Nephron (organoid): ENCODE measurements around the gene CCL21.

Experiments used
- H3K27ac Mint-ChIP-seq, 3 experiments: 2 replicates each; pipeline ENCODE4 v1.8.0; 2020; ENCODE audit warnings: mixed read lengths in 3 of 3, mild to moderate bottlenecking in 2 of 3, moderate library complexity in 1 of 3
- H3K27me3 Mint-ChIP-seq: 2 replicates; pipeline ENCODE4 v1.8.0; 2021; ENCODE audit warnings: low read depth, mild to moderate bottlenecking, moderate library complexity, mixed read lengths
- H3K36me3 Mint-ChIP-seq: 2 replicates; pipeline ENCODE4 v1.8.0; 2020; ENCODE audit warnings: low read depth, mixed read lengths
- H3K4me1 Mint-ChIP-seq: 2 replicates; pipeline ENCODE4 v1.8.0; 2020; ENCODE audit warnings: mixed read lengths
- H3K4me3 Mint-ChIP-seq, 3 experiments: 2 replicates each; pipeline ENCODE4 v1.8.0; 2020; ENCODE audit warnings: mild to moderate bottlenecking in 3 of 3, mixed read lengths in 3 of 3, moderate library complexity in 2 of 3
- H3K9me3 Mint-ChIP-seq: 2 replicates; pipeline ENCODE4 v1.8.0; 2020; ENCODE audit warnings: mixed read lengths
- TF ChIP-seq, protein P1 (sequence below), 3 experiments: fragments of 200-600 bp; sonication (generic); IDR thresholded peaks; one replicate each; pipeline ENCODE4 v1.5.0; 2021; ENCODE audit warnings: antibody characterized with exemption in 3 of 3; ENCODE audit not compliant: unreplicated experiment in 3 of 3

CCL21 gene

DNA sequence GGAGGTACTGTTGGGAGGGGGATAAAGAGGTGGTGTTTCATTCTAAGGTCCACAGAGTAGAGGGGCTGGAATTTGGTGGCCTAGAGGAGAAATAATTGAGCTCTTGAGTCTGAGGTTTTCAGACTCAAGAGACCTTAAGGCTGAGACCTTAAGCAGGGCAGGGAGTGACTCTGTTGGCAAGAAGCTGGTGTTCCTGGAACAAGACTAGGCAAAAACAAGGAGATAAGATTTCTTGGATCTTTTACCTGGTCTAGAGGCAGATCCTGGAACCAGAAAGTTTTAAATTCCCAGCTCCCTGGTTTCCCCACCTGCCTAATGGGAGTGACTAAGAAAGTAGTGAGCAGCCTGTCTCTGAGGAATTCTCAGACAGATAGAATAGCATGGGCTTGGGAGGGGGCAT is 4.1 kb upstream of the CCL21 start:
- Mint-ChIP-seq H3K9me3 (peaks cover 16% of the 10 kb centered on the region), H3K27ac (no peak overlapping the region), H3K27me3 (no peaks in the 10 kb centered on the region), H3K4me1 (peaks cover 12% of the 10 kb centered on the region), H3K36me3 (no peaks in the 10 kb centered on the region), H3K4me3 (no peak overlapping the region)
- TF ChIP-seq, protein P1, sequence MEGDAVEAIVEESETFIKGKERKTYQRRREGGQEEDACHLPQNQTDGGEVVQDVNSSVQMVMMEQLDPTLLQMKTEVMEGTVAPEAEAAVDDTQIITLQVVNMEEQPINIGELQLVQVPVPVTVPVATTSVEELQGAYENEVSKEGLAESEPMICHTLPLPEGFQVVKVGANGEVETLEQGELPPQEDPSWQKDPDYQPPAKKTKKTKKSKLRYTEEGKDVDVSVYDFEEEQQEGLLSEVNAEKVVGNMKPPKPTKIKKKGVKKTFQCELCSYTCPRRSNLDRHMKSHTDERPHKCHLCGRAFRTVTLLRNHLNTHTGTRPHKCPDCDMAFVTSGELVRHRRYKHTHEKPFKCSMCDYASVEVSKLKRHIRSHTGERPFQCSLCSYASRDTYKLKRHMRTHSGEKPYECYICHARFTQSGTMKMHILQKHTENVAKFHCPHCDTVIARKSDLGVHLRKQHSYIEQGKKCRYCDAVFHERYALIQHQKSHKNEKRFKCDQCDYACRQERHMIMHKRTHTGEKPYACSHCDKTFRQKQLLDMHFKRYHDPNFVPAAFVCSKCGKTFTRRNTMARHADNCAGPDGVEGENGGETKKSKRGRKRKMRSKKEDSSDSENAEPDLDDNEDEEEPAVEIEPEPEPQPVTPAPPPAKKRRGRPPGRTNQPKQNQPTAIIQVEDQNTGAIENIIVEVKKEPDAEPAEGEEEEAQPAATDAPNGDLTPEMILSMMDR (IDR thresholded peaks at IDR 0.05; ENCODE audit: unreplicated experiment in 3 of 3), result no peak

DNA sequence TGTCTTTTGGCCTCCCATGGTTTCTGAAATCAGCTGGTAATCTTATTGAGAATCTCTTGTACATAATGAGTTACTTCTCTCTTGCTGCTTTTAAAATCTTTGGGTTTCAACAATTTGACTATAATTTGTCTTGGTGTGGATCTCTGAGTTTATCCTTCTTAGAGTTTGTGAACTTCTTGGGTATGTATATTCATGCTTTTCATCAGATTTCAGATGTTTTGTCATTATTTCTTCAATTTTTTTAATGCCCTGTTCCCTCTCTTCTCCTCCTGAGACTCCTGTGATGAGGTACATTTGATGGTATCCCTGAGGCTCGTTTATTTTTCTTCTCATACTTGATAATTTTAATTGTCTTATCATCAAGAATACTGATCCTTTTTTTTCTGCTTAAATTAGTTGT is 2.2 kb upstream of the CCL21 start:
- no peak overlapping the region for H3K27ac Mint-ChIP-seq

DNA sequence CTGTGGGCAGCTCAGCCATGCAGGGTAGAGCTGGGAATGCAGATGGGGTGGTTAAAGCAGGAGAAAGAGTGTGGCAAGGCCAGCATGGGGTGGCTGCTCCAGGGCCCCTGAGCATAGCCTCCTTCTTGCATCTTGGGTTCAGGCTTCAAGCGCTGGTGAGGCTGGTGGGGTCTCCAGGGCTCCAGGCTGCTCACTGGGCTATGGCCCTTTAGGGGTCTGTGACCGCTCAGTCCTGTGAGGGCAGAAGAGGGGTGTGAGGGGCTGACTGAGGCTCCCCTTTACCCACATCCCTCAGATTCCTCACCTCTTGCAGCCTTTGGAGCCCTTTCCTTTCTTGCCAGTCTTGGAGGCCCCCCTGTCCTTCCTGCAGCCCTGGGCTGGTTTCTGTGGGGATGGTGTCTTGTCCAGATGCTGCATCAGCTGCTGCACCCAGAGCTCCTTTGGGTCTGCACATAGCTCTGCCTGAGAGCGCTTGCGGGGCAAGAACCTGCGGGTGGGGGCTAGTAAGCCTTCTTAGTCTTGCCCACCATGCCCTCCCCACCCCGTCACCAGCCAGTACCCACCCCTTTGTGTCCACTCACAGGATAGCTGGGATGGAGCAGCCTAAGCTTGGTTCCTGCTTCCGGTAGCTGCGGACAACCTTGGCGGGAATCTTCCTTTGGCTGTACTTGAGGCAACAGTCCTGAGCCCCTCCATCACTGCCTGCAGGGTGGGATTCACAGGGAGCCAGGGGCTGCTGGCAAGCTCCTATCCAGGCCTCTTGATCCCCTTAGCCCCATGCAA is 549 bp downstream of the CCL21 start:
- Mint-ChIP-seq H3K4me3 (no peak overlapping the region), H3K36me3 (no peaks in the 10 kb centered on the region), H3K4me1 (peaks cover 22% of the 10 kb centered on the region), H3K9me3 (peaks cover 16% of the 10 kb centered on the region), H3K27me3 (no peaks in the 10 kb centered on the region), H3K27ac (peak overlapping the region in 2 of 3 experiments; percentile 86 to 87)
- TF ChIP-seq, protein P1 (IDR thresholded peaks at IDR 0.05; ENCODE audit: unreplicated experiment in 3 of 3), result no peak

More for the DNA sequence above, 2.2 kb upstream of the CCL21 start:
- no peaks in the 10 kb centered on the region for H3K27me3 Mint-ChIP-seq
- no peak overlapping the region for H3K4me3 Mint-ChIP-seq
- H3K9me3 Mint-ChIP-seq, result peaks cover 16% of the 10 kb centered on the region
- H3K36me3 Mint-ChIP-seq, result no peaks in the 10 kb centered on the region
- H3K4me1 Mint-ChIP-seq, result peaks cover 16% of the 10 kb centered on the region
- TF ChIP-seq, protein P1 (IDR thresholded peaks at IDR 0.05; ENCODE audit: unreplicated experiment in 3 of 3), result no peak

DNA sequence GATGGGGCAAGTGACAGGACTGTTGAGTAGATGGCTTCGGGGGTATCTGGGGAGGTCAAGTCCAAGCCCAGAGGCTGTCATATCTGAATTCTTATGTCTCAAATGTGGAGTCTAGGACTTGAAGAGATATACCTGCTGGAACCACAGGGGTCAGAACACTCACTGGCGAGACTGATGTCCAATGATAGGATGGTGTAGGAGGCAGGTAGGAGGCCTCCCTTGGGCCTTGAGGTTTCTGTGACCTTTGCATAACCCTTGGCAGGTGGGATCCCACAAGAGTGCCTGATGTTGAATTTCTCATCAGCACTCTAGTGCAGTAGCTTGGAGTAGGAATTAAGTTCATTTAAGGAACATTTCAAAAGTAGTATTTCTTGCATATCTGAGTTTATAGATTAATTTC is 2.8 kb downstream of the CCL21 start:
- TF ChIP-seq, protein P1 (IDR thresholded peaks at IDR 0.05; ENCODE audit: unreplicated experiment in 3 of 3), result no peak
- no peak overlapping the region for H3K4me3 Mint-ChIP-seq

DNA sequence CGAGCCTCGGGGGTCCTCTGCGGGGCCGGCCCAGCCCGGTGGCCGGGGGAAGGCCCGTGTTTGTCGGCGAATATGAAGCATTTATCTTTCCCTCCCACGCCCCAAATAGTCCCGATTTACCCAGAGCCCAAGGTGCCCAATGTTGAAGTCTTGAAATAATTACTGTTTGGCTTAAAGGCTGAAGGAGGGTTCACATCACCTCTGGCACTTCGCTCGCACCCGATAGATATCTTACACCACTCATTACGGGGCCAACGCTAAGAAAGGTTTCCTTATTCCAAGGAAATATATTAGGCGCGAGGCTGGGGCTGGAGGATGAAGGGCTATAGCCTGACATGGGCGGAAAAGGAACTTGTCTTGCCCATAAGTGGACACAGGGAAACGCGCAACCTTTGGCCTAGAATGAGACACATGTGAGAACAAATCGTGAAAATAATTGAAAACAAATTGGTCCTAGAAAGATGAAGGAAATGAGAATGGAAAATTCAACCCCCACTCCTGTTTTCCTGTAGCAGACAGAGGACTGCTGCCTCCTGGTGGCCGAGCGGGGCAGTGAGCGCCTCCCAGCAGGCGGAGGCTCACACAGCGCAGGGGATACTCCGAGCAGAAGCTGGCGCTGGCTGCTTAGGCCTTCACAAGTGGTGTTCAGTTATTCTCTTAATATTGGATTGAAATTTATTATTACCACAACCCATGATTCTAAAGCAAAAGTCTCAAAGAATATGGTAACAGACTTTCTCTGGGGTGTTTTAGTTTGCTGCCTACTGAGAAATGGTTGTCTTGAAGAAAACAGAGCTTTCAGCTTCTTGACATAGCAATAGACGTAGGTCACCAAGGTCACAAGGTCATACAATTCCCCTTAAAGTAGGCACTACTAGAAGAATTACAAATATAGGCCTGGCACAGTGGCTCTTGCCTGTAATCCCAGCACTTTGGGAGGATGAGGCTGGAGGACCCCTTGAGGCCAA is 7.9 kb downstream of the CCL21 start:
- TF ChIP-seq, protein P1 (IDR thresholded peaks at IDR 0.05; ENCODE audit: unreplicated experiment in 3 of 3), result peak; percentile 98 to 100 (median 99)
- peaks cover 11% of the 10 kb centered on the region for H3K4me1 Mint-ChIP-seq
- no peaks in the 10 kb centered on the region for H3K9me3 Mint-ChIP-seq
- peak overlapping the region; percentile 73 to 85 (median 84) for H3K4me3 Mint-ChIP-seq
- H3K27me3 Mint-ChIP-seq, result peaks cover 30% of the 10 kb centered on the region
- H3K27ac Mint-ChIP-seq, result peak overlapping the region in 2 of 3 experiments; percentile 24 to 59
- no peaks in the 10 kb centered on the region for H3K36me3 Mint-ChIP-seq

More for the DNA sequence above, 2.8 kb downstream of the CCL21 start:
- H3K36me3 Mint-ChIP-seq, result no peaks in the 10 kb centered on the region
- H3K27me3 Mint-ChIP-seq, result peaks cover 1% of the 10 kb centered on the region
- H3K4me1 Mint-ChIP-seq, result peaks cover 24% of the 10 kb centered on the region
- peak overlapping the region in 2 of 3 experiments; percentile 6 to 28 for H3K27ac Mint-ChIP-seq
- H3K9me3 Mint-ChIP-seq, result peaks cover 5% of the 10 kb centered on the region
